Measurements from ENCODE around the gene PLCB1.
"Not testable (repeated sequence)": the region's sequence is repeated elsewhere in the genome, so short reads cannot be mapped to it uniquely, and the experiment has no call there.

Gene PLCB1

DNA sequence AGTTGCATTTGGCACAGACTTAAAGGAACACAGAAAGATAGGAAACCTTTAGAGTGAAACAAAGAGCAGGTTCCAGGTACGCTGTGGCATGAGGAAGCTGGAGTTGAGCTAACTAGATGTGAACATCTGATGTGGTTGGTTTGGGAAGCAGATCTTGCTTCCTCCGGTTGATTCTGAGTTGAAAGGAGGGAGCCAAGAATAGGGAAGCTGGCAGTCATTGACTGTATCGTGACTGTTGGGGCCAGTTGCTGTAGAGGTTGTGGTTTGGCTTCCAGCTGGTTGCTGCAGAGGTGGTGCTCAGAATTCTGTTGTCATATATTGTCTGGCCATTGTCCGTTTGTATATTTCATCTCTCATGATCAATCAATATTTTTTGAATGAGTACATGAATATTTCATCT is 325.9 kb downstream of the PLCB1 start:
- no peak for DNase-seq

- DNase-seq: no peak
These were observed 329.1 kb downstream of the PLCB1 start for GRCh38 chr20:8461186-8461585.

DNA sequence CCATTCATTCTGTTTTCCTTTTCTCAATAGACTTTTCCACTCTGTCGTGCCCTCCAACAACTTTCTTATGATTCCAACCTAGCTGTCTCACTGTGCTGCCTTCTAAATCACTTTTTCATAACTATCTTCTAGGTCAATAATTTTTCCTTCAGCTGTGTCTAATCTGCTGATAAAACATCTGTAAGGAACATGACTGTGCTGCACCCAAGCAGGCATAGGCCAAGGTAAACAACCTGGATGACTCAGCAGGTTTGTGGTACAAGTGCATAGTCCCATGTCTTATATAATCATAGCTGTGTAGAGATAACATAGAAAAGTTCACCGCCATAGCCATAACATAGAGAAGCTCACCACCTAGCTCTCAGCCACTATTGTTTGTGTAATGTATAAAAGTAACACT is 332.3 kb downstream of the PLCB1 start:
- DNase-seq: no peak

GRCh38 chr20:8466781-8467180 is 334.7 kb downstream of the PLCB1 start:
- not testable (repeated sequence) for DNase-seq

DNA sequence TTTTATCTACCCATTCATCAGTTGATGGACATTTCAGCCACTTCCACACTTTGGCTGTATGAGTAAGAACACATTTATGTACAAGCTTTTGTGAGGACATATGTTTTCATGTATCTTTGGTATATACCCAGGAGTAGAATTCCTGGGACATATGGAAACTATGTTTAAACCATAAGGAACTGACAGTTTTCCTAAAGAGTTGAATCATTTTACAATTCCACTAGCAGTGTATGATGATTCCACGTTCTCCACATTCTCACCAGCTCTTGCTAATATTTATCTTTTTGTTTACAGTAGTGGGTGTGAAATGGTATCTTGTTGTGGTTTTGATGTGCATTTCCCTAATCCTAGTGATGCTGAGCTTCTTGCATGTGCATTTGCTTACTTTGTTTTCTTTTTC is 338.1 kb downstream of the PLCB1 start:
- no peak for DNase-seq

DNA sequence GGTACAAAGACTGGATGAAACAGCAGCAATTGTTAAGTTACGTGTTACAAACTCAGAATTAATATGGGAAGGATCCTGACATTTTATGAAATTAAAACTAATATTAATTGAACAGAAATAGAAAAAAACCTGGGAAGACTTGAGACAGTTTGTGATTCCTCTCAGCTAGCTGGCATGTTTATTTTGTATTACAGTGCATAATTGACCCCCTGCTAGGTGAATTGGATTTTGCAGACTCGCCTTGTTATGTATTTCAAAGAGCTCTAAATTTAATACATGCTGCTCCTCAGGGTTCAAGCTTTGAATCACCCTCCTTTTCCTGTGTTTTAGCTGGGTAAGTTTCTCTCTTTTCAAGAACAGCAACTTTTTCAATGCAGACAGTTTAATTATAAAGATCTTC is 339.4 kb downstream of the PLCB1 start:
- DNase-seq: no peak

GRCh38 chr20:8473459-8473858 is 341.4 kb downstream of the PLCB1 start:
- no peak for DNase-seq

GRCh38 chr20:8474027-8474668 is 342.1 kb downstream of the PLCB1 start:
- DNase-seq: no peak

- DNase-seq: no peak
These were observed 344.0 kb downstream of the PLCB1 start for GRCh38 chr20:8476021-8476420.

- no peak for DNase-seq
These were observed 348.5 kb downstream of the PLCB1 start for GRCh38 chr20:8480597-8480996.

DNA sequence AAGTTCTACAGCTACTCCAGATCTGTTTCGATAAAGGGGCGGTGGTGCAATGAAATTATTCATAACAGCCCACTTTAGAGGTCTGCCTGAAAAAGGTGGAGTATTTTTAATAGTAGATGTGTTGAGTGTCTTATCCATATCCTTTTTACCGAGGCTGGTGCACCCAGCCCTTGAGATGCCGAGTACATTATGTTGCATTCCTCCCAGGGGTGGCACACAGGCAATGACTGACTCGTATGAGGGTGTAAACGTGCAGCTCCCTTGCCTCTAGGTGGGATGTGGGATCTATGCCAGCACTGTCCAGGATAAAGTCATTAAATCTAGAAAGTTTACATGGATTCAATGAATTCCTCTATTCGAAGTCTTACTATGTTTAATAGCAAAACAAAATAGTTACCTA is 355.6 kb downstream of the PLCB1 start:
- no peak for DNase-seq

DNA sequence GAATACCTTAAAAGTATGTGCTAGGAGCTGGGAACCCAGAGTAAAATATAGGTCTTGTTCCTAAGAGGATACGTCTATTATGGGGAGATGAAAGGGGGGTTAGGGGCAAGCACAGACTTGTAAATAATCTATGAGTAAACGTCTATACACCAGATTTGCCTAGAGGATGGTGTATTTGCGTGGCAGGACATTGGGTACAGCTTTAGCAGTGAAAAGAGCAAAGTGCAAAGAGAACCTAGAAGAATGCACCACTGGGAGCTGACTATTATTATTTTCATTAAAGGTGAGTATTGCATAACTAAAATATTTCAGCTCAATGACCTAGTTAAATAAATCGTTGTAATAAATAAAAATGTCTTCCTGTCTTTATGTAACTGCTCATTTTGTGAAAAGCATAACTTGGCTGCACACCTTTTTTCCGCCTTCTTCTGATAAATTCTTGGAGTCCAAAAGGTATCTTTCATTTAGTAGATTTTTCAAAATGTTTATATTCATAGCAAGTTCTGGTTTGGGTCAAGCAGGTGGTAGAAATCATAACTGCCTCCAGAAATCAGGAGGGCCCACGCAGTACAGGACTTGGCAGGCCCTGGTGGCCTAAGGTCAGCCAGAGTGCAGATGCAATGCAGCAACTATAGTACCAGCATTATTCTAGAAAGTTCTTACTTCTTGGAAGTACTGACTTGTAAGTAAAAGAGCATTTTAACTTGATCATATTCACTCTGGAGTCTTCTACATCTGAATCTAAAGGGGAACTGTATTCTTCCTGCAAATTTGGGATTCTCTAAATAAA is 357.2 kb downstream of the PLCB1 start:
- no peak for DNase-seq

GRCh38 chr20:8490076-8490830 is 358.2 kb downstream of the PLCB1 start:
- DNase-seq: no peak

GRCh38 chr20:8492173-8492572 is 360.1 kb downstream of the PLCB1 start:
- no peak for DNase-seq

GRCh38 chr20:8498571-8498970 is 366.5 kb downstream of the PLCB1 start:
- DNase-seq: no peak

GRCh38 chr20:8504030-8504429 is 372.0 kb downstream of the PLCB1 start:
- DNase-seq: no peak

- no peak for DNase-seq
These were observed 373.6 kb downstream of the PLCB1 start for GRCh38 chr20:8505476-8506200.

DNA sequence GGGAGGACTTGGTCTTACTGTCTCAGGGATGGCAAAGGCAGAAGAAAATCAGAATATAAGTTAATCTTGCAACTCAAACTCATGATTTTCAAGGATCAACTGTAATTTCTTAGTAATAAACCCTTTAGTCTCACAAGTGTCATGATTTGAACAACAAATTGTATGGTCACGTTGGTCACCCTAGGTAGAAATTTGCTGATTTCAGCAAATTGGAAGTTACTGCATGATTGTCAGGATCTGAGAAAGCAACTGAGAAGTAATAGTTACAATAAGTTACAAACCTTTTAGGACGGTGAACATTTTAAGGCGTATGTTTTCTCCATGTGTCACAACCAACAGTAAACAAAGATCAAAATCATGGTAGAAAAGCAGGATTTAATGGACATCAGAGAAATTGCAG is 375.2 kb downstream of the PLCB1 start:
- no peak for DNase-seq

GRCh38 chr20:8509809-8510208 is 377.7 kb downstream of the PLCB1 start:
- DNase-seq: no peak

- no peak for DNase-seq
These were observed 378.7 kb downstream of the PLCB1 start for GRCh38 chr20:8510808-8511207.

DNA sequence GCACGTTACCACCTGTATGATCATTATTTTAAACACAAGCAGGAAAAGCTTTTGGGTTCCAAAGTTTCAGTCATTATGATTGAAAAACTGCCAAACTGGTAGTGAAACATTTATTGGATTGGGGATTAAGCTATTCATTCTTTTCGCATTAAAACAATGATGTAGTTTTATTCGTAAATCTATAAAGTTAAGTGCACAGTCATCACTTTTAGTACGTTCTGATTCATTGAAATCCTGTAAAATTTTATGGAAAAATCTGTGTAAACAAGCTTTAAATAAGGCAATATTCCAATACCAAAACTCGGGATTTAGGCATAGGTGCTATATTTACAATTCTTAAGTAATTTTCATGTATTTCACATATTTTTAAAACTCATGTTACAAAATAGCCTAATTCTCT is 379.9 kb downstream of the PLCB1 start:
- DNase-seq: no peak

GRCh38 chr20:8515810-8516435 is 383.9 kb downstream of the PLCB1 start:
- DNase-seq: no peak

GRCh38 chr20:8518878-8519277 is 386.8 kb downstream of the PLCB1 start:
- no peak for DNase-seq
